ENCODE data around the gene METTL9.
"Not testable (repeated sequence)": the region's sequence is repeated elsewhere in the genome, so short reads cannot be mapped to it uniquely, and the experiment has no call there.

METTL9 gene

GRCh38 chr16:21598701-21599121, 666 bp upstream of the METTL9 start:
- peak overlapping the region; percentile 90 for H3K27ac ChIP-seq (ENCODE audit: low read length)
- H3K4me1 ChIP-seq (ENCODE audit: insufficient read depth, low read length), result peaks cover 5% of the 10 kb centered on the region; the same call in 1 of the 2 replicates

GRCh38 chr16:21600031-21600773, 825 bp downstream of the METTL9 start:
- Histone ChIP-seq H3K4me3 (ENCODE audit: low read length) (peak overlapping the region; percentile 91), H3K4me1 (ENCODE audit: insufficient read depth, low read length) (peaks cover 5% of the 10 kb centered on the region; the same call in 1 of the 2 replicates), H3K27ac (ENCODE audit: low read length) (no peak overlapping the region), H3K9me3 (ENCODE audit: insufficient read depth, low read depth, low read length) (no peaks in the 10 kb centered on the region), H3K27me3 (ENCODE audit: insufficient read depth, low read length) (no peaks in the 10 kb centered on the region), H3K36me3 (ENCODE audit: insufficient read depth, low read depth, low read length) (no peaks in the 10 kb centered on the region), H3K9ac (ENCODE audit: low read depth, low read length) (peak overlapping the region; percentile 98)

More at GRCh38 chr16:21598701-21599121, 666 bp upstream of the METTL9 start:
- no peaks in the 10 kb centered on the region for H3K9me3 ChIP-seq (ENCODE audit: insufficient read depth, low read depth, low read length)
- H3K4me3 ChIP-seq (ENCODE audit: low read length), result peak overlapping the region; percentile 91
- H3K27me3 ChIP-seq (ENCODE audit: insufficient read depth, low read length), result no peaks in the 10 kb centered on the region
- peak overlapping the region; percentile 98 for H3K9ac ChIP-seq (ENCODE audit: low read depth, low read length)
- H3K36me3 ChIP-seq (ENCODE audit: insufficient read depth, low read depth, low read length), result no peaks in the 10 kb centered on the region

- no peaks in the 10 kb centered on the region for H3K9me3 ChIP-seq (ENCODE audit: insufficient read depth, low read depth, low read length)
- H3K4me1 ChIP-seq (ENCODE audit: insufficient read depth, low read length), result peaks cover 5% of the 10 kb centered on the region; the same call in 1 of the 2 replicates
- H3K4me3 ChIP-seq (ENCODE audit: low read length), result no peak overlapping the region
- H3K27me3 ChIP-seq (ENCODE audit: insufficient read depth, low read length), result no peaks in the 10 kb centered on the region
- H3K27ac ChIP-seq (ENCODE audit: low read length), result no peak overlapping the region
- no peaks in the 10 kb centered on the region for H3K36me3 ChIP-seq (ENCODE audit: insufficient read depth, low read depth, low read length)
- H3K9ac ChIP-seq (ENCODE audit: low read depth, low read length), result no peak overlapping the region
Measured at GRCh38 chr16:21602785-21603184, 3.4 kb downstream of the METTL9 start.

DNA sequence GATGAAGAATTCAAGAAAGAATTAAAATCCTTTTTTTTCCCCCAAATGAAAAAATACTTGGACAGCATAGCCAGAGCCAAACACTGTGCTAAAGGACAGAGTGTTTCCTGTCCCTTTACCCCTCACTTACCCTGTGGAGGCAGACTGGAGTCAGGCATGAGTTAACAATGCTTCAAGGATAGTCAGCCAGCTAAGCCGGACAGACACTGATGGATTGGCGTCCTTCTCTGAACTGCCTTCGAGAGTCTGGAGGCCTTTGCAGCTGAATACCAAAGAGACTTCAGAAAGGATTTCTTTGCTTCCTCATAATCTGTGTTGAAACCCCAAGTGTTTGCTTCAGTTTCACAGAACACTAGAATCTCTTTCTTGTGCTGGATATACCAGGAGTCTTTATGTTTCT, 4.6 kb downstream of the METTL9 start:
- H3K4me1 ChIP-seq (ENCODE audit: insufficient read depth, low read length), result peaks cover 13% of the 10 kb centered on the region
- H3K4me3 ChIP-seq (ENCODE audit: low read length), result no peak overlapping the region
- no peaks in the 10 kb centered on the region for H3K36me3 ChIP-seq (ENCODE audit: insufficient read depth, low read depth, low read length)
- H3K9ac ChIP-seq (ENCODE audit: low read depth, low read length), result no peak overlapping the region
- no peak overlapping the region for H3K27ac ChIP-seq (ENCODE audit: low read length)
- no peaks in the 10 kb centered on the region for H3K27me3 ChIP-seq (ENCODE audit: insufficient read depth, low read length)
- no peaks in the 10 kb centered on the region for H3K9me3 ChIP-seq (ENCODE audit: insufficient read depth, low read depth, low read length)

DNA sequence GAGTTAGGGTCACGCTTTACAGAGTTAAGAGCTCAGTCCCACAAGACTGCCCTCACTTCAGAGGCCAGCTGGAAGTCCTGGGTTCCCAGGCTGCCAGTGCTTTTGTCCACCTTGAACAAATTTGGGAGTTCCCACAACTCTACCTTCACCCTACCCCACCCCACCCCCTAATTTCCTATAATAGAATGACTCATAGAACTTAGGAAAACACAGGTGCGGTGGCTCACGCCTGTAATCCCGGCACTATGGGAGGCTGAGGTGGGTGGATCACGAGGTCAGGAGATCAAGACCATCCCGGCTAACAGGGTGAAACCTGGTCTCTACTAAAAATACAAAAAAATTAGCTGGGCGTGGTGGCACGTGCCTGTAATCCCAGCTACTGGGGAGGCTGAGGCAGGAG, 6.5 kb downstream of the METTL9 start:
- not testable (repeated sequence) for H3K27me3 ChIP-seq (ENCODE audit: insufficient read depth, low read length); H3K9me3 ChIP-seq (ENCODE audit: insufficient read depth, low read depth, low read length); H3K27ac ChIP-seq (ENCODE audit: low read length); H3K9ac ChIP-seq (ENCODE audit: low read depth, low read length); H3K4me3 ChIP-seq (ENCODE audit: low read length); H3K36me3 ChIP-seq (ENCODE audit: insufficient read depth, low read depth, low read length)
- H3K4me1 ChIP-seq (ENCODE audit: insufficient read depth, low read length), result peaks cover 30% of the 10 kb centered on the region

DNA sequence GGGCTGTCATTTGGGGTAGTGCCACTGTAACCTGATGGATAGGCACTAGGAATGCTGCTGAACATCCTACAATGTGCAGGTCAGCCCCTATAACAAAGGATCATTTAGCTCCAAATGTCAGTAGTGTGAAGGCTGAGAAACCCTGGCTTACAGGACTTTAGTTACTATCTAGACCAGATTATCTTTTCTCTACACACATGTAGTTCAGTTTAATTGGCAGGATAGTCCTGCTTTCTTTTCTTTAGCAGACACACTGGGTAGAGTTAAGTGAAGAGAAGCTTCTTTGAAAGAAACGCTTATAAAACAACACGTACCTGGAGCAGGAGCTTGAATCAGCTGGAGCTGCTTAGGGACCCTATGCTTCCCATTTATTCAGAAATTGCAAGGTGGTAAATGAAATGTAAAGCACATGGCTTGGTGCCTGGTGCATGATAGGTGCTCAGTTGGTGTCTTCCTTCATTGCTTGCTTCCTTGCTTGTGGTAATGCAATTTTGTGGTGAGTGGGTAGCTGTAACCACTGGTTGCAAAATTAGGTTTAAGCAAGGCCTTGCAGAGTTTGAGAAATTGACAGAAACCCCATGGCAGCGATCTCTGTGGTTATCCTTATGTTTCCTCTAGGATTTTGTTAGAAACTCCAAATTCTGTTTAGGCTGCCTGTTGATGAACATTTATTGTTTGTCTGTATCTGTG, 9.4 kb downstream of the METTL9 start:
- Histone ChIP-seq H3K27ac (ENCODE audit: low read length) (no peak overlapping the region), H3K4me1 (ENCODE audit: insufficient read depth, low read length) (peaks cover 40% of the 10 kb centered on the region), H3K9me3 (ENCODE audit: insufficient read depth, low read depth, low read length) (no peaks in the 10 kb centered on the region), H3K36me3 (ENCODE audit: insufficient read depth, low read depth, low read length) (peaks cover 1% of the 10 kb centered on the region; the same call in 1 of the 2 replicates), H3K9ac (ENCODE audit: low read depth, low read length) (peak overlapping the region; percentile 12; the same call in 1 of the 2 replicates), H3K27me3 (ENCODE audit: insufficient read depth, low read length) (no peaks in the 10 kb centered on the region), H3K4me3 (ENCODE audit: low read length) (no peak overlapping the region)

GRCh38 chr16:21610006-21610544, 10.7 kb downstream of the METTL9 start:
- Histone ChIP-seq H3K9me3 (ENCODE audit: insufficient read depth, low read depth, low read length) (no peaks in the 10 kb centered on the region), H3K4me3 (ENCODE audit: low read length) (0 out of 2 replicates have a peak overlapping the region, but pooled peaks have one; percentile 0), H3K9ac (ENCODE audit: low read depth, low read length) (no peak overlapping the region), H3K4me1 (ENCODE audit: insufficient read depth, low read length) (peaks cover 40% of the 10 kb centered on the region), H3K27me3 (ENCODE audit: insufficient read depth, low read length) (no peaks in the 10 kb centered on the region), H3K36me3 (ENCODE audit: insufficient read depth, low read depth, low read length) (peaks cover 8% of the 10 kb centered on the region), H3K27ac (ENCODE audit: low read length) (no peak overlapping the region)

- no peak overlapping the region for H3K9ac ChIP-seq (ENCODE audit: low read depth, low read length)
- peaks cover 9% of the 10 kb centered on the region for H3K36me3 ChIP-seq (ENCODE audit: insufficient read depth, low read depth, low read length)
- no peak overlapping the region for H3K27ac ChIP-seq (ENCODE audit: low read length)
- H3K4me1 ChIP-seq (ENCODE audit: insufficient read depth, low read length), result peaks cover 40% of the 10 kb centered on the region
- H3K9me3 ChIP-seq (ENCODE audit: insufficient read depth, low read depth, low read length), result no peaks in the 10 kb centered on the region
- no peak overlapping the region for H3K4me3 ChIP-seq (ENCODE audit: low read length)
- no peaks in the 10 kb centered on the region for H3K27me3 ChIP-seq (ENCODE audit: insufficient read depth, low read length)
Measured at GRCh38 chr16:21610766-21611165, 11.4 kb downstream of the METTL9 start.

DNA sequence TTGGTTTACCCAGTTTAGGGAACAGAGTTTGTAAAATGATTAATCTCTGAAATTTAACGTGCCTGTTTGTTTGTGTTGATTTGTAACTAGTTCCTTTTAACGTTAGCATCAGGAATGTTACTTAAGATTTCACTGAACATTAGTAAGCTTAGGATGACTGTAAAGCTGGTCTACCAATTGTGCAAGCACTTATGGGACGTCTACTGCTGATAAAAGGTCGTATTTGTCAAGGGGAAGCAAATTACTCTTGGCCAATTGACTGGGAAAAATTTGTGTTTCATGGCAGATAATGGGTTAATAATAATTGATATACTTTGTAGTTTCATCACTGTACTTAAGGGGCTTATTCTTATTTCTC, 11.8 kb downstream of the METTL9 start:
- Histone ChIP-seq H3K9me3 (ENCODE audit: insufficient read depth, low read depth, low read length) (no peaks in the 10 kb centered on the region), H3K36me3 (ENCODE audit: insufficient read depth, low read depth, low read length) (peaks cover 13% of the 10 kb centered on the region), H3K27me3 (ENCODE audit: insufficient read depth, low read length) (no peaks in the 10 kb centered on the region), H3K4me1 (ENCODE audit: insufficient read depth, low read length) (peaks cover 40% of the 10 kb centered on the region), H3K27ac (ENCODE audit: low read length) (no peak overlapping the region), H3K9ac (ENCODE audit: low read depth, low read length) (no peak overlapping the region), H3K4me3 (ENCODE audit: low read length) (no peak overlapping the region)

DNA sequence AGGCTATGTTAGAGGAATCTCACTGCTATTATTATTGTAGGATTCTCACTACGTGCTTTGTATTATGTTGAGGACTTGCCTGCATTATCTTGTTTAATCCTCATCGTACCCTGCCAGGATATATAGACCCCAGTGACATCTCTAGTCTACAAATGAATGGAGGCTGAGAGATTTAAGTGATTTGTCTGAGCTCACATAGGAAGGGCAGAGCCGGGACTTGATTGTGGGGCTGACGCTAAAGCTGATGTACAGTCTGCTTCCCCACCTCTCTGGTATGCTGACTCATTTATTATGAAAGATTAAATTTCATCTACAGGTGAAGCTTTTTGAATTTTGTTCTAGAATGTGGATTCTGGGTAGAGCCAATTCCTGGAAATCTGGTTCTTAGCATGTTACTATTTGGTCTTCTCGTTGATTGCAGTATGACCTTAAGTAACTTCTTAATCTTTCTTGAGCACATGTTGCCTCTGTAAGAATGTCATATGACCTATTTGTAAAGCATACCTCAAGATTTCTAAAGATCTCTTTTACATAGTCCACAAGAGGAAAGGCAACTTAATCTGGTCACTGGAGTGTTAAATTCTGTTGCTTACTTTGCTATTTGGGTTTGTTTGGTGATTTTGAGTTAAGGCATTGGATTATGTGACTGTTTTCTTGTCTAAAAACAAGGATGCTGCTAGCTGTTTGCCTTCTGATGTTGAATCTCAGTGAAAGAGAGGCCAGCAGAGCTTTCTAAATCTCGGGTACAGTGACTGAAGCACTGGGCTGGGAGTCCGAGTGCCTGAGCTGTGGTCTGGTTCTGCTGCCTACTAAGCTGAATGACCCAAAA, 12.4 kb downstream of the METTL9 start:
- H3K27me3 ChIP-seq (ENCODE audit: insufficient read depth, low read length), result no peaks in the 10 kb centered on the region
- peaks cover 13% of the 10 kb centered on the region for H3K36me3 ChIP-seq (ENCODE audit: insufficient read depth, low read depth, low read length)
- no peaks in the 10 kb centered on the region for H3K9me3 ChIP-seq (ENCODE audit: insufficient read depth, low read depth, low read length)
- peaks cover 40% of the 10 kb centered on the region for H3K4me1 ChIP-seq (ENCODE audit: insufficient read depth, low read length)
- H3K27ac ChIP-seq (ENCODE audit: low read length), result no peak overlapping the region
- no peak overlapping the region for H3K4me3 ChIP-seq (ENCODE audit: low read length)
- no peak overlapping the region for H3K9ac ChIP-seq (ENCODE audit: low read depth, low read length)

DNA sequence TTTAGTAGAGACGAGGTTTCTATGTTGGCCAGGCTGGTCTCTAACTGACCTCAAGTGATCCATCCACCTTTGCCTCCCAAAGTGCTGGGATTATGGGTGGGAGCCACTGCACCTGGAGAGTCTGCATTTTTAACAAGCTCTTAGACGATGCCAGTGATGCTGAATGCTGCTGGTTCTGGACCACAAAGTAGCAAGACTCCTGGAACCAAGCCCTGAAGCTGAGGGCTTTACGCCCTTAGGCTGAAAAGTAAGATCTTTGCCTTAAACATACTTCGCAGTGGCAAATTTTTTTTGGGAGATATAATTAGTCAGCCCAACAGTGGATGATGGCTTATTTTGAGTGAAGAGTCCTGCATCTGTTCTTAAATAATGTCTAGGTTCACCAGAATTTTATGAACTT, 14.0 kb downstream of the METTL9 start:
- H3K27ac ChIP-seq (ENCODE audit: low read length), result no peak overlapping the region
- H3K4me1 ChIP-seq (ENCODE audit: insufficient read depth, low read length), result peaks cover 37% of the 10 kb centered on the region
- no peak overlapping the region for H3K9ac ChIP-seq (ENCODE audit: low read depth, low read length)
- H3K9me3 ChIP-seq (ENCODE audit: insufficient read depth, low read depth, low read length), result no peaks in the 10 kb centered on the region
- no peaks in the 10 kb centered on the region for H3K27me3 ChIP-seq (ENCODE audit: insufficient read depth, low read length)
- peaks cover 13% of the 10 kb centered on the region for H3K36me3 ChIP-seq (ENCODE audit: insufficient read depth, low read depth, low read length)
- no peak overlapping the region for H3K4me3 ChIP-seq (ENCODE audit: low read length)

All from iPS-20b (cell line).